GM19240 (cell line): ENCODE data around the gene NAA38.

ENCODE experiments used
- DNase-seq: peaks from one replicate; pipeline ENCODE4 v3.0.0; 2011; ENCODE audit warnings: low spot score; ENCODE audit not compliant: insufficient read length

The NAA38 gene

DNA sequence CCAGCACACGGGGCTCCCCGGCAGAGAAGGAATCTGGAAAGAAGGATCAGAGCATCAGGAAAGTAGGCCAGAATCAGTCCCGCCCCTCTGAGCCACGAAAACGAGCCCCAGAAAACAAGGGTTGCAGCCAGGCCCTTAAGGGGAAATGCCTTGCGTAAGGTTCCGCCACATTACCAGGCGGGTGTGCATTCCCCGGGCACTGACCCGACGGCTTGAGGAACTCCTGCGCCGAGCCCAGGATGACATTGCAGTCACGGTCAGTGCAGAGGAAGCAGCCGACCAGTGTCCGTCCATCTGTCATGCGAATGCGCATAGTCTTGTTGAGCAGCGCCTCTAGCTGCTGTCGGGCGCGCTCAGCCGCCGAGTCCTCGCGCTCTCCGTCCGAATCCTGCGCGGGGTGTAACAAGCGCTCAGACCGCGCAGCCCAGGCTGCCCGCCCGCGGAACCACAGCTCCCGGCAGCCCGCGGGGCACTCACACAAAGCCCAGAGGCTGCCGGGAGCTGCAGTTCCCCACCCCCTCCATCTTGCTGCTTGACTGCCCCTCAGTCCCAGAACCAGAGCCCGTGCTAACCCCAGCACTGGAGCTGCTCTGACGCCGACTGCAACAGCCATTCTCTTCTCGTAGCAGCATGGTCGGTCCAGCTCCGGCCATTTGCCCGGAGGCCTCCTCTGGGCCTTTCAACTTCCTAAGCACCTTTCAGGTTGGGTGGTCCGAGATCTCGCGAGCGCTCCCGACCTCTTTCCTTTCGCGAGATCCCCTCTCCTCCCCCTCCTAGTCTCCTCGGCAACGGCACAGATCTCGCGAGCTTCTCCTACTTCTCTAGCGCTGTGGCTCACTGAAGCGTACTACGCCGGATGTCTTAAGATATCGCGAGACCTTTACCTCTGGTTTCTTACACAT, at the start of gene NAA38:
Gene NAA38 (minus strand): TSS at position 749 of the 902 bp plus-strand sequence. CDS start 96 bp downstream, at position 653.
- peak; percentile 95 for DNase-seq

- DNase-seq, result no peak
Observed at GRCh38 chr17:7903154-7904103, 46.1 kb upstream of the NAA38 start.

- DNase-seq, result no peak
Observed at GRCh38 chr17:7897773-7898172, 40.4 kb upstream of the NAA38 start.

DNA sequence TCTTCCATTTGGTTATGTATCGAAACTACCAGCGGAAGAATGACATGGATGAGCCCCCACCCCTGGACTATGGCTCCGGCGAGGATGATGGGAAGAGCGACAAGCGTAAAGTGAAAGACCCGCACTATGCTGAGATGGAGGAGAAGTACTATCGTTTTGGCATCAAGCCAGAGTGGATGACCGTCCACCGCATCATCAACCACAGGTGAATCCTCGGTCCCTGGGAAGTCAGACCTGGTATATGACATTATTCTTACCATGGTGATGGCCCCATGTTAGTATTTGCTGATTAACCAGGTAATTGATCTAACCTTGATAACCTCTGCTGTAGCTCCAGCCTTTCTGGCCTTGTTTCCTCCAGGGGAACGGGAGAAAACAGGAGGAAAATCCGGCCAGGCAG, 39.7 kb upstream of the NAA38 start:
- DNase-seq, result no peak

DNA sequence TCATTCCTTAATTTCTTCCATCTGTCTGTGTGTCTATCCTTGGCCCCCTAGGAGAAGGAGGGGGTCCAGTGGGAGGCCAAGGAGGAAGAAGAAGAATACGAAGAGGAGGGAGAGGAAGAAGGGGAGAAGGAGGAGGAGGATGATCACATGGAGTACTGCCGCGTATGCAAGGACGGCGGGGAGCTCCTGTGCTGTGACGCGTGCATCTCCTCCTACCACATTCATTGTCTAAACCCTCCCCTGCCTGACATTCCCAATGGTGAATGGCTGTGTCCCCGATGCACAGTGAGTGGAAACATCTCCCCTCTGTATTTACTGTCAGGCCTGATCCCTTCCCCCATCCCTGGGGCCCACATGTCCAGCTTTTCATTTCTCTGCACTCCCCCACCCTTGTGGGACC, 37.5 kb upstream of the NAA38 start:
- DNase-seq, result no peak

DNA sequence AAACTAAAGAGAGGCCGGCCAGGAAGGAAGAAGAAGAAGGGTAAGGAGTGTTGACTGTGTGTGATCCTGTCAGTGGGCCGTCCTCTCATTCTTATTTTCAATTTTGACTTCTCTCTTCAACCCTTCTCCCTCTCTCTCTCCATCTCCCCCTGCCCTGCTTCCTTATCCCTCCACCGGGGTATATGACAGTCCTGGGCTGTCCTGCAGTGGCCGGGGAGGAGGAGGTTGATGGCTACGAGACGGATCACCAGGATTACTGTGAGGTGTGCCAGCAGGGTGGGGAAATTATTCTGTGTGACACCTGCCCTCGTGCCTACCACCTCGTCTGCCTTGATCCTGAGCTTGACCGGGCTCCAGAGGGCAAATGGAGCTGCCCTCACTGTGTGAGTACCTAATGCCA, 36.9 kb upstream of the NAA38 start:
- DNase-seq, result no peak

- DNase-seq, result no peak
Observed at GRCh38 chr17:7893187-7893880, 36.0 kb upstream of the NAA38 start.

GRCh38 chr17:7889166-7889955, 32.0 kb upstream of the NAA38 start:
- DNase-seq, result no peak

DNA sequence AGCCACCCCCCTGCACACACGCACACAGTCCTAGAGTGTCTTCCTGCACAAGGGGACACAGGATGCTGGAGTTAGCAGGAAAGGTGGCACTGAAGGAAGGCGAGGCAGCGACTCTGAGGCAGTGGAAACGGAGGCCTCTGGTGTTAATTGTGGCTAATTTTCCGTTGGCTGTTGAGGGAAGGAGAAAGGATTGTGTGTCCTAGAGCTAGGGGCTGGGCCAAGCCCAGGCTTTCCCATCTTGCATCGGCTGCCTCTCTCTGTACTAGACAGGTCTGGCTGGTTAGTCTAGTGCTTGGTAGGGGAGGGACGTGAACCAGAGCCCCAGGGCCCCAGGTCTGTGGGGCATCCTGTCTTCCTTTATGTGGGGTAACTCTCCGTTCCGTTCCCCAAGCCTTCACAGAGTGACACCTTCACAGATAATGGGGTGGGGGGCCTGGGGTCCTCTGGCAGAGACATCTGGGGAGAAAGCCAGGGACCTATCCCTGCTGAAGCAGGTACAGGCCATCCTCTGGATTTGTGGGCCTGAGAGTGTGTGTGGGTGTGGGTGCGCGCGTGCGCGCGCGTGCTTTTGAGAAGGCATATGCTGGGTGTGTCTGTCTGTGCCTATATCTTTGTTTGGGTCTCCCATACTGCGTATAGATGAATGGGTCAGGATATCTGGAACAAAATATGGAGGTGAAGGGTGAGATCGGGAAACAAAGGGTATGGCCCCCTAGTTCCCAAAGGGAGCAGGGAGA, 31.0 kb upstream of the NAA38 start, which contains the start of gene CHD3:
Gene CHD3 (plus strand): TSS at position 606 of the 737 bp plus-strand sequence. CDS start 212 bp downstream, outside the sequence.
- DNase-seq, result no peak

GRCh38 chr17:7887482-7888183, 30.3 kb upstream of the NAA38 start:
- peak; percentile 72 for DNase-seq

GRCh38 chr17:7887038-7887481, 29.7 kb upstream of the NAA38 start:
- no peak for DNase-seq

DNA sequence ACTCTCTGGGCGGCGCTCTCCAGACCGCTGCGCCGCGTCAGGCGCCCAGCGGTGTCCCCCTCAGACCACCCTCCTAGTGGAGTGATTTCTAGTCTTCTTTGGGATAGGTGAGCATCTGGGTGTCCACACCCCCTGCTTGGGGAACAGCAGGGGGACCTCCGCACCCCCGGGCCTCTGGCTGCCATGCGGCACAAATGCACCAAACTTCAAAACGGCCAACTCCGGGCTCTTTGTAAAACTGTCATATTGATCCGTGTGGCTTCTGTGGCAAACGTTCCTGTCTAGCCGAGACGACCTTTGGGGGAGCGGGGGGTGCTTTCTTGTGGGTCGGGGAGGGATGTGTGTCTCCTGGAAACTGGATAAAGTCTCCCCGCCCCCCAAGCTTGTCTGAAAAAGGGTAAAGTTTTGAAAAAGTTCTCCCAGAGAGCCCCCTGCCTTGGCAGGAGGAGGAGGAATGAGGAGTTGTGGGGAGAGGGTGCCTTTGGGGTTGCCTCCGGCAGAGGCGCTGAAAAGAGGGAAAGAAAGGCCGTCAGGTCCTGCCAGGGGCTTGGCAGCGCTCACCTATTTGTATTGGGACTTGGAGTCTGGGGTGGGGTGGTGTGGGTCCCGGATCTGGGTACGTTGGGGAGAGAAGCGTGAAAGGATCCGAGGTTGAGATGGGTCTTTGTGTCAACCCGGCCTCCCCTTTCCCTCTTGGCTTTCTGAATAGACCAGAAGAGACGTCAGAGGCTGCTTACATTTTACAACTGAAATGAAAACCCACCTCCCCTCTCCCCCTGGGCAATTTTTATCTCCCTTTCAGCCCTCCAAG, 29.1 kb upstream of the NAA38 start:
- DNase-seq, result no peak

DNA sequence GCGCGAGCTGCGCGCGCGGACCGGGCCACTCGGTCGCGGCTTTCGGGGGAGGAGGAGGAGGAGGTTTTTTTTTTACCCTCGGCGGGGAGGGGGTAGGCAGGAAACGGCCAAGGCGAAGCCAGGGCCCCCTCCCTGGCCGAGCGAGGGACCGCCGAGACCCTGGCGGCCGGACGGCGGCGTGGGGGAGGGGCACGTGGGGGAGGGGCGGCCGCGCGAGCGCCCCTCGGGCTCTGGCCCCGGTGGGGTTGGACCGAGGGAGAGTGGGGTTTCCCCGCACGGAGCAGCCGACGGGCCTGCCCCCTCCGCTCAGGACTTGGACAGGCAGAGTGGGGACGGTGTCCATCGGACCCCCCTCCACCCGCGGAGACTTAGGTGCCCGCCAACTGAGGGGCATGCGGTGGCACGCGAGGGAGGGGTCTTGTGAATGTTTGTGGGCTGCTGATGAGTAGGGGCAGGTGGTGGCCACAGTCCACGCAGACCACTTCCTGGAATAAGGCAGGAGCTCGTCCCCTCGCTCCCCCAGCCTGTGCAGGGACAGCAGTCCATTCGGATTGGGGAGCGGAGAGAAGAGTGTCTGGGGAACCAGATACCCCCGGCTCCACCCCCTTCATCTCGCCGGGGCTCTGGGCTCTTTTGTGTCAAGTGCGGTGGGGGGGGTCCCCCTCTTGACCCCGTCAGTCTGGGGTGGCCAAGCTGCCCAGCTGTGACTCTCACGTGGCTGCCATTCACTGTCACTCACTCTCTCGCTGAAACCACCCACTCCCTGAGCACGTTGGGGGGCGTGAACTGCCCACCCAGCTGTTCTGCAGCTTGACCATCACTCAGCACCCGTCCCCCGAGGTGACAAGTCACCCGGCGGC, 28.2 kb upstream of the NAA38 start:
- peak; percentile 43 for DNase-seq

- DNase-seq, result no peak
Observed at GRCh38 chr17:7884581-7885366, 27.4 kb upstream of the NAA38 start.

- DNase-seq, result peak; percentile 26
Observed at GRCh38 chr17:7883781-7884386, 26.5 kb upstream of the NAA38 start.

GRCh38 chr17:7882629-7883028, 25.3 kb upstream of the NAA38 start:
- no peak for DNase-seq
